SKM-1 (cell line): ENCODE measurements around the gene WDR1.
A peak's percentile ranks its signal among the peaks of the same experiment; 100 is the strongest.
"Not testable (repeated sequence)": the region's sequence is repeated elsewhere in the genome, so short reads cannot be mapped to it uniquely, and the experiment has no call there.

ENCODE experiments used
- DNase-seq: peaks from one replicate; lab custom pipeline; 2025; ENCODE audit not compliant: unreplicated experiment; lab: John Stamatoyannopoulos, UW

Gene WDR1

GRCh38 chr4:10131202-10131601 lies 14.6 kb upstream of the WDR1 start:
- DNase-seq: no peak

- DNase-seq: no peak
These were observed 13.7 kb upstream of the WDR1 start for GRCh38 chr4:10130178-10130888.

GRCh38 chr4:10129196-10130177 lies 12.9 kb upstream of the WDR1 start:
- no peak for DNase-seq

- DNase-seq: no peak
These were observed 12.2 kb upstream of the WDR1 start for GRCh38 chr4:10128761-10129160.

GRCh38 chr4:10127531-10127930 lies 10.9 kb upstream of the WDR1 start:
- DNase-seq: not testable (repeated sequence)

GRCh38 chr4:10124167-10124930 lies 7.8 kb upstream of the WDR1 start:
- DNase-seq: no peak

GRCh38 chr4:10123227-10124101 lies 6.9 kb upstream of the WDR1 start:
- no peak for DNase-seq

GRCh38 chr4:10122236-10122932 lies 5.8 kb upstream of the WDR1 start:
- DNase-seq: no peak

- DNase-seq: no peak
These were observed 5.1 kb upstream of the WDR1 start for GRCh38 chr4:10121568-10122208.

- no peak for DNase-seq
These were observed 4.5 kb upstream of the WDR1 start for GRCh38 chr4:10120943-10121567.

- no peak for DNase-seq
These were observed 3.2 kb upstream of the WDR1 start for GRCh38 chr4:10119773-10120172.

GRCh38 chr4:10119278-10119677 lies 2.7 kb upstream of the WDR1 start:
- no peak for DNase-seq

GRCh38 chr4:10118048-10119004 lies 1.7 kb upstream of the WDR1 start:
- DNase-seq: no peak

GRCh38 chr4:10117359-10118047 lies 904 bp upstream of the WDR1 start:
- DNase-seq: peak; percentile 83

GRCh38 chr4:10115797-10116568 lies 616 bp downstream of the WDR1 start:
- peak; percentile 67 for DNase-seq

- no peak for DNase-seq
These were observed 1.3 kb downstream of the WDR1 start for GRCh38 chr4:10115271-10115796.
